Measurements from ENCODE around the gene TRAP1.

The TRAP1 gene

GRCh38 chr16:3717235-3718018 is at the start of gene TRAP1:
Gene TRAP1 (minus strand): TSS chr16:3717524. CDS start chr16:3717508, 16 bp downstream.
- peak; percentile 96 for DNase-seq

GRCh38 chr16:3766177-3766576 is 48.9 kb upstream of the TRAP1 start:
- DNase-seq: no peak

- DNase-seq: no peak
Measured at GRCh38 chr16:3764409-3764808, 47.1 kb upstream of the TRAP1 start.

DNA sequence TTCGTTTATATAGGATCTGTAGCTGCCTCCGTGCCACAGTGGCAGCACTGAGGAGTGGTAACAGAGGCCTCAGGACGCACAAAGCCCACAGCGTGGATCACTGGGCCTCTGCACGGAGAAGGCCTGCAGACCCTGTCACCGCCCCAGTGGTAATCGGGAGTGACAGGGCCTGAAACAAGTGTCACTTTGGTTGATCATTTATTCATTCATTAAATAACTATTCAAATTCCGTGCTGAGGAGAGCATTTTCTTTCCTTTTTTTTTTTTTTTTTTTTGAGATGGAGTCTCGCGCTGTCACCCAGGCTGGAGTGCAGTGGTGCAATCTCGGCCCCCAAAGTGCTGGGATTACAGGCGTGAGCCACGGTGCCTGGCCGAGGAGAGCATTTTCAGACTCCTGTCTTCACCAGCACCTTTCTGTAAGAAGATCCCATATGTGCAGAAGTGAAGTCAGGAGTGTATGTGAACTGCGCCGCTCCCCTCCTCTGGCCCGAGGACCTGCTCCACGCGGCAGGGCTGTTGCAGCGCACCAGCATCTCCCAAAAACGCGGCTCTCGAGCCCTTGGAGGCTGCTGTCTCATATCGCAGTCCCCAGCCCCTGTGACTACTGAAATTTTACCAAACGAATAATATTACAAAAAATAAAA is 44.9 kb upstream of the TRAP1 start:
- no peak for DNase-seq

GRCh38 chr16:3761375-3762106 is 44.2 kb upstream of the TRAP1 start:
- no peak for DNase-seq

DNA sequence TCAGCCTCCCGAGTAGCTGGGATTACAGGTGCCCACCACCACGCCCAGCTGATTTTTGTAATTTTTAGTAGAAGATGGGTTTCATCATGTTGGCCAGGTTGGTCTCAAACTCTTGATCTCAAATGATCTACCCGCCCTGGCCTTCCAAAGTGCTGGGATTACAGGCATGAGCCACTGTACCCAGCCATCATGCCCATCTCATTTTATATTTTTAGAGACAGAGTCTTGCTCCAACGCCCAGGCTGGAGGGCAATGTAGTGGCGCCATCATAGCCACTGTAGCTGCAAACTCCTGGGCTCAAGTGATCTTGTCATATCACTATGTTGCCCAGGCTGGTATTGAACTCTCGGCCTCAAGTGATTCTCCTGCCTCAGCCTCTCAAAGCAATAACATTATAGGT is 43.2 kb upstream of the TRAP1 start:
- DNase-seq: no peak

- DNase-seq: no peak
Measured at GRCh38 chr16:3759736-3760135, 42.4 kb upstream of the TRAP1 start.

- DNase-seq: no peak
Measured at GRCh38 chr16:3756113-3756512, 38.8 kb upstream of the TRAP1 start.

DNA sequence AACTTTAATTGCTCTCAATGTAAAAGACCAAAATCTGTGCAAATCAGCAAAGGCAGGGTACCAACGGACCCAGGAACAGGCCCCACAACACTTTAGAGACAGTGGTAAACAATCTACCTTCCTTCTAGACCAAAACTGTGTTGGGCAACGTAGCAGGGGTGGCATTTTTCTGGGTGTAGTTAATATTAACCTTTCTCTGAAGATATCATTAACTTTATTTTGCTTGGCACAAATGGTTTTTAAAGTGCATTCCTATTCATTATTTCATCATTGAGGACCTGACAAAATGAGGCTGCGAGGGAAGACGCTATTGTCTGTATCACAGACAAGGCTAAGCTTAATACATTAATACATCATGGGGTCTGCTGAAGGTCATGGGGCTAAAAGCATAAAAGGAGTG is 37.9 kb upstream of the TRAP1 start:
- DNase-seq: no peak

DNA sequence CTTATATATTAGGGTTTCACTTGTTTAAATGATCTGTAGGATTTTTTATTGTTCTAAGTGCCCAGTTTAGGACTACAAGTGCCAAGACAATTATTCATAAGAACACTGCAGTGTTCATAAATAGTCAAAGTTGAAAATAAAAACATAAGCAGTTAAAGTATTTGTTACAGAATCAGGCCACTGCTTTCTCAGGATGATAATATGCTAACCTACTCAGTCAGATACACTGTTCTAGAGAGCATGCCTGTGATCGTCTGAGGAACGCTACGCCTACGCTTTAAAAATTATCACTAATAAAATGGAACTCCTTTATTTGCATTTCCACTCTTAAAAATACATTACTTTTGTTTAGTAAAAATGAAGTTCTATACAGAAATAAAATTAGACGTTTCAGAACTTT is 37.4 kb upstream of the TRAP1 start:
- no peak for DNase-seq

DNA sequence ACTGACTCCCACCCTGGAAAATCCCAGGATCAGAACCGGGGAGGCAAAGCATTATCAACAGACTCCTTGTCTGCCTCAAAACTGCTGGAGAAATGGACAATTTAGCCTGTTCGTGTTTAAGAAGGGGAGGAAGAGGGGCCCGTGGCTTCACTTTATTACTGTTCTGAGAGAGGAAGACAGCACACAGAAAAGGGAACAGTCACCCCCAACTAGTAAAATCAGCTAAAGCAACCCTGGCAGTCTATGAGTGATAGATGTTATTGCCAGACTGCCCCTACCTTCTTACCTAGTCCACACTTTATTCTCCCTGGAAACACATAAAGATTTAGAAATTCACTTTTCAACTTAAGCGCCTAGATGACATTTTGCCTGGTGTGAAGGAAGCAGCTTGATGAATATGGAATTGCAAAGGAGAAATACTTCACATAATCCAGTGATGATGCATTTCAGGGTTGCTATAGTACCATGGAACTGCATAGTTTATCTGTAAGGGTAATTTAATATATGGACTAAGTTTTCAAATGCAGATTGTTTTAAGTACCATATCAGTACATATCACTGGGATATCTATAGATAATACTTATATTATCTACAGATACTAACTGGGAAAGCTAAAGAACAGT is 36.9 kb upstream of the TRAP1 start:
- no peak for DNase-seq

DNA sequence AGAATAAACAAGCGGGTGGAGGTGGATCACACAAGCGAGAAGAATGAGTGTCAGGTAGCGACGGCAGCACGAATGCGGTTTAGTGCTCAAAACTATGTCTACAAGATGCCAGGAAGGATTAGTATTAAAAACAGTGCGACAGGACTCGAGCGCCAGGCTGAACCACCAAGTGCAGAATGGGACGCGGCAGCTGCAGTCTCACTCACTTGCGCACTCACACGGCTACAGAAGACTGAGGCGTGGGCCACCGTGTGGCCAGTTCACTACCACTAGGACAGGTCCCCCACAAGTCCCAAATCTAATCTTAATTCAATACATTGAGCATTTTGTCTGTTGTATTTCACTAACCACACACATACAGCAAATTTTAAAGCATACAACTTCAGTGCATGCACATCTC is 35.7 kb upstream of the TRAP1 start:
- DNase-seq: no peak

DNA sequence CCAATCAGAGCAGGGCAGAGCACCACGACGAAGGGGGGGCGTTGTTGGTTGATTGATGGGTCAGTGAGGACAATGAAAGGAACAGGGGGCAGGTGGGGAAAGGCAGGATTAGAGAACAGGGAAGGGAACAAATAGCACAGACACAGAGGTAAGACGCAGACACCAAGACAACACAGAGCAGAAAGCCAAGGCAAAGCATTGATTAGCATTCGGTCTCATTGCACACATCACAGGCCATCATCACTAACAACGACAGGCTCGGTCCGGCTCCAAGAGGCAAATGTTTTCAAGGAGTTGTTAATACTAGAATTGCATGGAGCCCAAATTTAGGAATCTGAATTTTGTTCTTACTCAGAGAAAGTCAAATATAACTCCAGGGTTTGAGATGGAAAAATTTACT is 34.6 kb upstream of the TRAP1 start:
- DNase-seq: no peak

- no peak for DNase-seq
Measured at GRCh38 chr16:3748307-3748706, 31.0 kb upstream of the TRAP1 start.

- DNase-seq: no peak
Measured at GRCh38 chr16:3745751-3746355, 28.5 kb upstream of the TRAP1 start.

GRCh38 chr16:3744018-3744417 is 26.7 kb upstream of the TRAP1 start:
- DNase-seq: no peak

DNA sequence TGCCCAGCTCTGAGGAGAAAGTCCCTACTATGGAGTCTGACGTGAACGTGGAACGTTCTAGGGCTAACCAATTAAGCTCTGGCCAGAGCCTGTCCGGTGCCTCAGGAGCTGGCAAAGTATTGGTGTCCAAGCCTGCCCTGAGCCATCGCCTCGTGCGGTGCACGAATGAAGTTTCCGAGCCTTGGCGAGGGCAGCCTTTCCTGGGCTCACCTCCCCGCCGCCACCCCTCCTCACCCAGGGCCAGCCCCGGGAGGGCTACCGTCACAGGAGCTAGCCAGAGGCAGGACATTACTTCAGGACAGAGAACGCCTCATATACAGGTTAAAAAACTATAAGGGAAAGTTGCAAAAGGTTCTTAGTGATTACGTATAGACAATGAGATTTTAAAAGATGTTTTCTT is 23.6 kb upstream of the TRAP1 start:
- no peak for DNase-seq

DNA sequence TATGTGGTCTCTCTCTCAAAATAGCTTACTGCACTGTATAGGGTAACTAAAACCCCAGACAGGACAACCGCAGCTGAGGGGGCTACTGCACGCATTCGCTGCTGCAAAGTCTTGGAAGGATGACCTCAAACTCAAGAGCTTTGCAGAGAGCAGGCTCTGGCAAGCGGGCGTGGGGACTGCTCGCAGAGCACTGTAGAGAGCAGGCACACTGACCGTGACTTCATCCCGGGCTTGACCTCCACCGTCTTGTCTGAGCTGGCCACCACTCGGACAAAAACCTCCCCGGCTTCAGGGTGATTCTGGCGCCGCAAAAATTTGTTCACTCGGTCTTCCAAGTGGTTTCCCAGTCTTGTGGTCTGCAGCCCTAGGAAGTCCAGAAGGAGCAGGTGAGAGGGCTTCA is 22.9 kb upstream of the TRAP1 start:
- DNase-seq: no peak

GRCh38 chr16:3739636-3740035 is 22.3 kb upstream of the TRAP1 start:
- DNase-seq: no peak

DNA sequence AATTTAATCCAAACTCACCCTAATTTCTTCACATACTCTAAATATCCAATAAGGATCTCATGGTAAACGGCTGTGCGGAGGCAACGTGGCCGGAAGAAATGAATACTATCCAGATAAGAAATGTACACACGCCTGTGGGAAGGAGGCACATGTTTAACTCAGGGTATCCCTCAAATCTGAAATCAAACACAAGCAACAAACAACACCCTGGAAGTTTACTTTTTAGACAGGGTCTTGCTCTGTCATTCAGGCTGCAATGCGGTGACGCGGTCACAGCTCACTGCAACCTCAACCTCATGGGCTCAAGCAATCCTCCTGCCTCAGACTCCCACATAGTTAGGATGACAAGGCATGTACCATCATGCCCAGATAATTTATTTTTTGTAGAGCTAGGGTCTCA is 21.2 kb upstream of the TRAP1 start:
- no peak for DNase-seq

DNA sequence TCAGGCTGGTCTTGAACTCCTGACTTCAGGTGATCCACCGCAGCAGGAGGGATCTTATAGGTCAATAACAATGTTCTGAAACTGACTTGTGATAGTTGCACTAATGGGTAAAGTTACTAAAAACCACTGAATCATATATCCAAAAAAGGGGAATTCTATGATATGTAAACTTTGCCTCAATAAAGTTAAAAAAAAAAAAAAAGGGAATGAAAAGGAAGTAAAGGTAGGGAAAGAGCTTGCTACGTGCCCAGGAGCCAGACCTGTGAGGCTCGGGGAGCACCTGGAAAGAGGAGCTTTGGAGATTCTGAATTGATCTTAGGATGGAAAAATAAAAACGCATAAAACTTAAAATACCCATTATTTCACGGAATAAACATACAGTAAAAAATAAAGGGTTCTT is 20.8 kb upstream of the TRAP1 start:
- no peak for DNase-seq

DNA sequence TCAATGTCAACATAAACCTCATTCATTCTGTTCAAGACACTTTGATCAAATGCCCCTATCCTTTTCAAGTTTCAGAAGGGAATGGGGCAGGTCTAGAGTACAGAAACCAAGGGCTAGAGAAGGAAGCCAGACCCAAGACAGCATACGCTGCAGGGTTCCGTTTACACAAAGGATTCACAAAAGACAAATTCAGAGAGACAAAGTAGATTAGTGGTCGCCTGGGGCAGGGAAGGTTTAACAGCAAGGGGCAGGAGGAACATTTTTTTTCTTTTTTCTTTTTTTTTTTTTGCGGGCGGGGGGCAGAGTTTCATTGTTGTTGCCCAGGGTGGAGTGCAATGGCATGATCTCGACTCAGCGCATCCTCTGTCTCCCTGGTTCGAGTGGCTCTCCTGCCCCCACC is 19.9 kb upstream of the TRAP1 start:
- no peak for DNase-seq

DNA sequence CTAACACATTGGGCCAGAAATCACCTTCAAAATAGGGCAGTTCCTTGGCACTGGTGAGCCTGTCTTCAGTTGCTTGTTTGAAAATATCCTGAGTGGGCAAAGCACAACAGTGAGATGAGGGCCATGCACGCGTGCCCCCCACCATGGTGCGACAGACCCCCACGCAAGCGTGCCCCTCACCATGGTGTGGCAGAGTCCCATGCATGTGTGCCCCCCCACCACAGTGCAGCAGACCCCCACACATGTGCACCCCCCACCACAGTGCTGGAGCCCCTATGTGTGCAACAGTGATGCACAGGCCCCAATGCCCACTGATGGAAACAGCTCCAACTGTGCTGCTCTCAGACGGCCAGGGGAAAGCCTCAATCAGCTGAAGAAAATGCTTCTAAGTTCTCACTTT is 18.8 kb upstream of the TRAP1 start:
- DNase-seq: no peak
